K562 (cell line): Measurements from ENCODE around the gene UNC5B. TPM values are rescaled to one million over a fixed set of nuclear protein-coding genes. Genes with fewer than 3 reads are reported as not detected.

ENCODE experiments used
- ATAC-seq: fragments of 200-7000 bp; cut with Tn5 transposase; 3 replicates; pipeline ENCODE4 v1.9.1; 2020; ENCODE audit warnings: moderate library complexity
- BruUV-seq: library from RNA; stranded (reverse); fragments of 400-500 nt; replicated peaks from 2 replicates; lab custom pipeline; 2021; lab: Mats Ljungman, UMichigan
- CTCF ChIA-PET: fragments of 300-600 bp; formaldehyde crosslinking; extraction: SDS; loops from one replicate; lab custom pipeline; 2021; ENCODE audit warnings: low intra/inter-chr PET ratio; lab: Yijun Ruan, JAX
- POLR2A ChIA-PET: fragments of 300-600, 350-650 bp; sonication (Branson Sonifier 250); formaldehyde crosslinking; extraction: SDS; loops from one replicate; lab custom pipeline; 2021; ENCODE audit warnings: antibody characterized with exemption, inconsistent platforms; lab: Yijun Ruan, JAX
- DNase-seq, 4 experiments: peaks; one replicate each; pipeline versions ENCODE4 v3.0.0 to v3.0.0-alpha.2; 2011 to 2018; ENCODE audit warnings: low spot score in 3 of 4, mixed read lengths in 3 of 4; ENCODE audit errors: extremely low read depth in 1 of 4
- FAIRE-seq: peaks from 2 replicates; lab custom pipeline; 2011; peaks lifted over from hg19 to GRCh38; lab: Jason Lieb, UNC
- H2AFZ ChIP-seq: 2 replicates; pipeline ENCODE4 v1.6.0; 2011; ENCODE audit warnings: low read depth, low read length, control low read depth, inconsistent platforms
- H3K27ac ChIP-seq: fragments of 200-600 bp; 3 replicates; pipeline ENCODE4 v1.8.0; 2011; ENCODE audit warnings: low read depth, mild to moderate bottlenecking, control low read depth, inconsistent platforms, low read length, moderate library complexity, mixed read lengths; ENCODE audit errors: extremely low read depth
- H3K27me3 ChIP-seq, 2 experiments: fragments of 300-600 bp in 1 of 2; 2 replicates in 1 of 2; 3 replicates in 1 of 2; pipeline versions ENCODE4 v1.6.0 to v1.8.0; 2011; ENCODE audit warnings: inconsistent platforms in 2 of 2, low read length in 2 of 2, mild to moderate bottlenecking in 1 of 2, mixed read lengths in 1 of 2, moderate library complexity in 1 of 2; ENCODE audit not compliant: control insufficient read depth in 2 of 2, insufficient read depth in 2 of 2
- H3K36me3 ChIP-seq: fragments of 300-600 bp; 3 replicates; pipeline ENCODE4 v1.8.0; 2011; ENCODE audit warnings: mild to moderate bottlenecking, low read length, inconsistent platforms; ENCODE audit not compliant: control insufficient read depth, insufficient read depth
- H3K4me1 ChIP-seq, 2 experiments: fragments of 200-600 bp in 1 of 2; replicated peaks in 1 of 2; 2 replicates in 1 of 2; 3 replicates in 1 of 2; pipeline versions ENCODE4 v1.5.1 to v1.8.0; 2011; ENCODE audit warnings: inconsistent platforms in 2 of 2, low read length in 2 of 2, mild to moderate bottlenecking in 1 of 2, mixed read lengths in 1 of 2, moderate library complexity in 1 of 2; ENCODE audit not compliant: control insufficient read depth in 2 of 2, insufficient read depth in 2 of 2
- H3K4me2 ChIP-seq: 2 replicates; pipeline ENCODE4 v1.6.1; 2011; ENCODE audit warnings: low read length, control low read depth, inconsistent platforms, mixed read lengths; ENCODE audit not compliant: insufficient read depth
- H3K4me3 ChIP-seq: fragments of 200-600 bp; sonication (generic), shearing (Covaris generic); 2 replicates; pipeline ENCODE4 v1.5.1; 2016; ENCODE audit warnings: control low read depth, inconsistent platforms
- H3K79me2 ChIP-seq: fragments of 200-600 bp; 3 replicates; pipeline ENCODE4 v1.8.0; 2011; ENCODE audit warnings: low read length, inconsistent platforms; ENCODE audit not compliant: control insufficient read depth, insufficient read depth
- H3K9ac ChIP-seq, 2 experiments: 2 replicates each; pipeline versions ENCODE4 v1.6.0 to v1.6.1; 2011; ENCODE audit warnings: low read depth in 2 of 2, low read length in 2 of 2, control low read depth in 1 of 2, inconsistent platforms in 1 of 2, mild to moderate bottlenecking in 1 of 2, mixed read lengths in 1 of 2; ENCODE audit not compliant: insufficient read depth in 1 of 2
- H3K9me1 ChIP-seq: one replicate; pipeline ENCODE4 v1.6.0; 2011; ENCODE audit warnings: inconsistent platforms, mild to moderate bottlenecking, low read length, moderate library complexity; ENCODE audit not compliant: control insufficient read depth, insufficient read depth
- H3K9me3 ChIP-seq: replicated peaks from 2 replicates; pipeline ENCODE4 v1.5.1; 2011; ENCODE audit warnings: low read depth, low read length, inconsistent platforms; ENCODE audit not compliant: control insufficient read depth, insufficient read depth
- H4K20me1 ChIP-seq: replicated peaks from 2 replicates; pipeline ENCODE4 v1.6.1; 2011; ENCODE audit warnings: low read length, inconsistent platforms, mixed read lengths; ENCODE audit not compliant: control insufficient read depth, insufficient read depth
- CBFA2T2 ChIP-seq: fragments of 450-650 bp; conservative IDR thresholded peaks from 2 replicates; pipeline ENCODE4 v1.6.1; 2017; ENCODE audit warnings: mild to moderate bottlenecking
- DPF2 ChIP-seq: fragments of 450-650 bp; IDR thresholded peaks from 2 replicates; pipeline ENCODE4 v1.6.1; 2016
- ESRRA ChIP-seq: fragments of 450-650 bp; IDR thresholded peaks from 2 replicates; pipeline ENCODE4 v1.6.1; 2014; ENCODE audit warnings: low read depth, mild to moderate bottlenecking, moderate library complexity, borderline replicate concordance
- FOXM1 ChIP-seq, 2 experiments: fragments of 450-650 bp in 1 of 2; sonication (generic) in 1 of 2; formaldehyde crosslinking in 1 of 2; IDR thresholded peaks; 2 replicates each; pipeline versions ENCODE4 v1.6.1 to v1.9.0; 2017 to 2022; ENCODE audit warnings: low read depth in 2 of 2, mild to moderate bottlenecking in 2 of 2, missing genetic modification reagents in 1 of 2, moderate library complexity in 1 of 2
- IFI16 ChIP-seq: fragments of 250-450 bp; sonication (Bioruptor Pico); IDR thresholded peaks from 2 replicates; pipeline ENCODE4 v2.1.2; 2022; ENCODE audit warnings: mild to moderate bottlenecking, inconsistent platforms
- LCOR ChIP-seq: sonication (generic); formaldehyde crosslinking; IDR thresholded peaks from 2 replicates; pipeline ENCODE4 v1.8.0; 2022; ENCODE audit warnings: mild to moderate bottlenecking, missing genetic modification reagents
- MAZ ChIP-seq, 2 experiments: fragments of 450-650 bp in 1 of 2; sonication (generic) in 1 of 2; formaldehyde crosslinking; IDR thresholded peaks in 1 of 2; conservative IDR thresholded peaks in 1 of 2; 2 replicates each; pipeline versions ENCODE4 v1.4.0 to v1.5.0; 2020; ENCODE audit warnings: mild to moderate bottlenecking in 1 of 2, missing genetic modification reagents in 1 of 2
- MCM2 ChIP-seq: fragments of 450-650 bp; IDR thresholded peaks from 2 replicates; pipeline ENCODE4 v1.6.1; 2017; ENCODE audit warnings: low read depth, mild to moderate bottlenecking
- MXI1 ChIP-seq: IDR thresholded peaks from 2 replicates; pipeline ENCODE4 v1.6.1; 2011; ENCODE audit warnings: low read depth, mild to moderate bottlenecking, improper control_type of control experiment, low read length
- NCOA4 ChIP-seq: fragments of 450-650 bp; IDR thresholded peaks from 2 replicates; pipeline ENCODE4 v1.6.1; 2018; ENCODE audit warnings: mild to moderate bottlenecking; ENCODE audit not compliant: partially characterized antibody
- POLR2AphosphoS5 ChIP-seq: IDR thresholded peaks from 2 replicates; pipeline ENCODE4 v1.6.1; 2011; ENCODE audit warnings: mild to moderate bottlenecking, low read depth, low read length, moderate library complexity; ENCODE audit not compliant: control insufficient read depth, insufficient read depth
- SRSF9 ChIP-seq: fragments of 200-400 bp; formaldehyde crosslinking; IDR thresholded peaks from 2 replicates; pipeline ENCODE4 v1.6.1; 2017; ENCODE audit warnings: low read depth, low read length, borderline replicate concordance
- TEAD1 ChIP-seq, 2 experiments: fragments of 450-650 bp in 1 of 2; sonication (generic) in 1 of 2; formaldehyde crosslinking; IDR thresholded peaks; 2 replicates each; pipeline versions ENCODE4 v1.4.0 to v1.8.0; 2020 to 2022; ENCODE audit warnings: mild to moderate bottlenecking in 2 of 2, missing genetic modification reagents in 1 of 2
- U2AF1 ChIP-seq: fragments of 200-400 bp; formaldehyde crosslinking; optimal IDR thresholded peaks from 2 replicates; pipeline ENCODE3; 2017; ENCODE audit warnings: mild to moderate bottlenecking, low read depth, low read length, moderate library complexity
- ZC3H11A ChIP-seq: IDR thresholded peaks from 2 replicates; pipeline ENCODE4 v1.6.1; 2012; ENCODE audit warnings: low read depth, low read length, improper control_type of control experiment
- ZFP30 ChIP-seq: fragments of 250-450 bp; sonication (Bioruptor Pico); IDR thresholded peaks from 2 replicates; pipeline ENCODE4 v1.8.0; 2022; ENCODE audit warnings: moderate library complexity, mild to moderate bottlenecking, inconsistent platforms, borderline replicate concordance
- ZNF133 ChIP-seq: fragments of 250-450 bp; sonication (Bioruptor Pico); IDR thresholded peaks from 2 replicates; pipeline ENCODE4 v1.4.0; 2020; ENCODE audit warnings: mild to moderate bottlenecking
- ZNF699 ChIP-seq: fragments of 250-450 bp; sonication (Bioruptor Pico); IDR thresholded peaks from 2 replicates; pipeline ENCODE4 v1.8.0; 2021; ENCODE audit warnings: mild to moderate bottlenecking, moderate library complexity; ENCODE audit not compliant: insufficient replicate concordance
- WGBS: fragments of 100-300 bp; shearing (Covaris generic); methylation state at CpG from one replicate; pipeline ENCODE4 v1.1.6; 2016; ENCODE audit warnings: low coverage, mixed read lengths; ENCODE audit not compliant: insufficient coverage; ENCODE audit errors: missing lambda C conversion rate; 5-methylcytosine and 5-hydroxymethylcytosine counted together
- in situ Hi-C: fragments of 300-500 bp; cut with MboI; formaldehyde crosslinking; loops from 4 replicates; pipeline ENCODE4 v1.15.0; 2018; ENCODE audit warnings: inconsistent platforms, mixed read lengths
- intact Hi-C: fragments of 100-400 bp; cut with micrococcal nuclease; formaldehyde crosslinking; loops from 2 replicates; pipeline ENCODE4 v1.14.2; 2022
- polyA plus RNA-seq, 8 experiments: library from polyadenylated mRNA; depleted of rRNA in 4 of 8; stranded (reverse) in 5 of 8; unstranded in 3 of 8; fragments of >200 nt; fragmentation: Nextera tagmentation in 2 of 8; fragmentation: Illumina TruSeq in 1 of 8; extraction: Ambion mirVana in 2 of 8; extraction: Trizol in 1 of 8; gene quantifications; 2 replicates each; pipeline versions ENCODE4 v1.2.1 to v1.2.3, GENCODE V29; 2011 to 2014; ENCODE audit warnings: inconsistent platforms in 1 of 8, missing spikeins in 1 of 8
- total RNA-seq, 7 experiments: library from RNA; depleted of rRNA in 6 of 7; stranded (reverse); fragments of >200 nt in 6 of 7; fragmentation: Illumina TruSeq in 2 of 7; extraction: Trizol in 2 of 7; gene quantifications; 2 replicates each; pipeline versions ENCODE4 v1.2.1 to v1.2.3, GENCODE V29; 2011 to 2021; ENCODE audit warnings: low replicate concordance in 1 of 7
- TF ChIP-seq, protein P1 (sequence below), 2 experiments: fragments of 150-350 bp in 1 of 2; IDR thresholded peaks; 2 replicates each; pipeline ENCODE4 v1.6.1; 2012 to 2016; ENCODE audit warnings: low read depth in 2 of 2, low read length in 2 of 2, mild to moderate bottlenecking in 1 of 2, moderate library complexity in 1 of 2

Gene UNC5B
- total and polyA plus RNA-seq, 9 of the 15 experiments (the other 6 are each of a cell fraction or from before 2014, with no cell fraction given), result 0.10 to 8.4 (median 2.1) TPM

DNA sequence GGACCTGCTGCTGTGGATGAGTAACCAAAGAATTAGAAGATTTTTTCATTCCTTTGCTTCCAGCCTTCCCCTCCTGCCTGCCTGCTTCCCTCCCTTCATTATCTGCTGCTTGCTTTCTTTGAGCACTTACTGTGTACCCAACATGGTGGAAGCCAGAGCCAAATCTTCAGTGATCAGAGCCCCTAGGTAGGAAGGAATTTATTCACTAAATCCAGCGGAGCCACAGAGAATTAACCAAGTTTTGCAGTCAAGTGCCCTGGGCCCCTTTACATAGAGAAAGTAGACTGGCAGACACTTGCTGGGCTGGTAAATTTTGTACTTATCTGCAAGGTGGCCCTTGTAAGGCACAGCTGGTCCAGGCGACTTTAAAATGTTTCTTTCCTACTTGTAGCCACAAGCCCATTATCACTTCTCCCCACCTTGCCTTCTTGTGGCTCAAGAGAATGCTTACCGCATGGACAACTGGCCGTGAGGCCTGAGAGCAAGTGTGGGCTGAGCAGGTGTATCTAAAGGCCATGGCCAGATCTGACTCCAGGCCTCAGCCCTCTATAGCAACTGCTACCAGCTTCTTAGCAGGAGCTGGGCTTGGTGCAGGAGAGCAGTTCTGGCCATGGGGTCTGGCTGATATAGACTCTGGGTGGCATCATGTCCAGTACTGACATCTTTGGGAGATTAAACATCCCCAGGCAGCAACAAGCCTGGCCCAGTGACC is 11.1 kb downstream of the UNC5B start:
- no peak overlapping the region for H3K9ac ChIP-seq
- FAIRE-seq, result peak; percentile 67
- no peaks in the 10 kb centered on the region for H3K36me3 ChIP-seq
- peak overlapping the region; percentile 7; the same call in 1 of the 2 replicates for H3K4me2 ChIP-seq
- 2% methylated on average over 4 of the region's 4 CpGs for WGBS
- intact Hi-C loops, result no loop called here
- H3K27ac ChIP-seq, result no peak overlapping the region
- no peaks in the 10 kb centered on the region for H3K79me2 ChIP-seq
- DNase-seq, result peak in 2 of 4 experiments; percentile 56 to 59
- peak; percentile 83 for ATAC-seq
- CTCF ChIA-PET, result no interaction called here
- BruUV-seq, result no TSS peak
- no peaks in the 10 kb centered on the region for H3K9me1 ChIP-seq
- no peaks in the 10 kb centered on the region for H3K9me3 ChIP-seq
- in situ Hi-C loops, result no loop called here
- H2AFZ ChIP-seq, result no peak overlapping the region
- no peak overlapping the region for H3K4me3 ChIP-seq
- peaks cover 0 to 14% of the 10 kb centered on the region in 2 experiments; a peak in 2 of 5 replicates for H3K27me3 ChIP-seq
- H4K20me1 ChIP-seq, result peaks cover 28% of the 10 kb centered on the region; the same call in 1 of the 2 replicates
- POLR2A ChIA-PET, result interaction anchor here (0.9 to 1.2 kb wide), 4 partner anchors 11 to 43 kb away, joined by 3 to 5 read pairs (median 4); no protein-coding TSS in a partner anchor
- peaks cover 0 to 19% of the 10 kb centered on the region in 2 experiments; a peak in 4 of 5 replicates for H3K4me1 ChIP-seq
- no peak for TF ChIP-seq U2AF1
- no peak for TF ChIP-seq IFI16
- TF ChIP-seq ZNF133 (CRISPR knock-in tag), result no peak
- no peak for TF ChIP-seq ZC3H11A
- TF ChIP-seq LCOR (CRISPR knock-in tag), result no peak
- no peak for TF ChIP-seq FOXM1 (IDR thresholded peaks at IDR 0.05; ENCODE audit: low read depth)
- TF ChIP-seq FOXM1 (CRISPR knock-in tag; IDR thresholded peaks at IDR 0.05; ENCODE audit: low read depth), result no peak
- TF ChIP-seq, protein P1, sequence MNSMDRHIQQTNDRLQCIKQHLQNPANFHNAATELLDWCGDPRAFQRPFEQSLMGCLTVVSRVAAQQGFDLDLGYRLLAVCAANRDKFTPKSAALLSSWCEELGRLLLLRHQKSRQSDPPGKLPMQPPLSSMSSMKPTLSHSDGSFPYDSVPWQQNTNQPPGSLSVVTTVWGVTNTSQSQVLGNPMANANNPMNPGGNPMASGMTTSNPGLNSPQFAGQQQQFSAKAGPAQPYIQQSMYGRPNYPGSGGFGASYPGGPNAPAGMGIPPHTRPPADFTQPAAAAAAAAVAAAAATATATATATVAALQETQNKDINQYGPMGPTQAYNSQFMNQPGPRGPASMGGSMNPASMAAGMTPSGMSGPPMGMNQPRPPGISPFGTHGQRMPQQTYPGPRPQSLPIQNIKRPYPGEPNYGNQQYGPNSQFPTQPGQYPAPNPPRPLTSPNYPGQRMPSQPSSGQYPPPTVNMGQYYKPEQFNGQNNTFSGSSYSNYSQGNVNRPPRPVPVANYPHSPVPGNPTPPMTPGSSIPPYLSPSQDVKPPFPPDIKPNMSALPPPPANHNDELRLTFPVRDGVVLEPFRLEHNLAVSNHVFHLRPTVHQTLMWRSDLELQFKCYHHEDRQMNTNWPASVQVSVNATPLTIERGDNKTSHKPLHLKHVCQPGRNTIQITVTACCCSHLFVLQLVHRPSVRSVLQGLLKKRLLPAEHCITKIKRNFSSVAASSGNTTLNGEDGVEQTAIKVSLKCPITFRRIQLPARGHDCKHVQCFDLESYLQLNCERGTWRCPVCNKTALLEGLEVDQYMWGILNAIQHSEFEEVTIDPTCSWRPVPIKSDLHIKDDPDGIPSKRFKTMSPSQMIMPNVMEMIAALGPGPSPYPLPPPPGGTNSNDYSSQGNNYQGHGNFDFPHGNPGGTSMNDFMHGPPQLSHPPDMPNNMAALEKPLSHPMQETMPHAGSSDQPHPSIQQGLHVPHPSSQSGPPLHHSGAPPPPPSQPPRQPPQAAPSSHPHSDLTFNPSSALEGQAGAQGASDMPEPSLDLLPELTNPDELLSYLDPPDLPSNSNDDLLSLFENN (IDR thresholded peaks at IDR 0.05; ENCODE audit: low read depth in 2 of 2, low read length in 2 of 2), result peak in 1 of 2 experiments; percentile 56; a peak in 1 of 4 replicates
- TF ChIP-seq POLR2AphosphoS5, result peak; percentile 27; the same call in 1 of the 2 replicates
- TF ChIP-seq MAZ (CRISPR knock-in tag; conservative IDR thresholded peaks at IDR 0.05 in 1 of 2, IDR thresholded peaks at IDR 0.05 in 1 of 2), result peak; percentile 18 to 61; a peak in 2 of 4 replicates
- no peak for TF ChIP-seq ZFP30 (CRISPR knock-in tag)
- TF ChIP-seq DPF2, result peak; percentile 49
- no peak for TF ChIP-seq MCM2
- no peak for TF ChIP-seq SRSF9
- TF ChIP-seq CBFA2T2, result peak; percentile 78
- TF ChIP-seq NCOA4, result no peak
- TF ChIP-seq ESRRA, result peak; percentile 59; the same call in 1 of the 2 replicates
- peak in 1 of 2 experiments; percentile 77; a peak in 2 of 4 replicates for TF ChIP-seq TEAD1 (CRISPR knock-in tag; IDR thresholded peaks at IDR 0.05)
- no peak for TF ChIP-seq MXI1
- no peak for TF ChIP-seq ZNF699
